Caco-2 (cell line): Measurements from ENCODE around the gene FAM3A. TPM values are rescaled to one million over a fixed set of nuclear protein-coding genes. Genes with fewer than 3 reads are reported as not detected.
"Not testable (repeated sequence)": the region's sequence is repeated elsewhere in the genome, so short reads cannot be mapped to it uniquely, and the experiment has no call there.

Source experiments
- BruUV-seq: library from RNA; stranded (reverse); fragments of 400-500 nt; replicated peaks from 2 replicates; lab custom pipeline; 2021; lab: Mats Ljungman, UMichigan
- CTCF ChIA-PET: fragments of 300-600 bp; sonication (Branson Sonifier 250); formaldehyde crosslinking; loops from one replicate; lab custom pipeline; 2022; ENCODE audit warnings: antibody characterized with exemption; lab: Charles Lee
- POLR2A ChIA-PET: fragments of 300-600 bp; sonication (Branson Sonifier 250); formaldehyde crosslinking; loops from one replicate; lab custom pipeline; 2022; ENCODE audit warnings: antibody characterized with exemption; lab: Charles Lee
- DNase-seq, 2 experiments: peaks; one replicate each; pipeline versions ENCODE4 v3.0.0 to v3.0.0-alpha.2; 2020 to 2022
- H3K27me3 ChIP-seq: replicated peaks from 2 replicates; pipeline ENCODE4 v1.6.0; 2011; ENCODE audit warnings: low read length; ENCODE audit not compliant: control insufficient read depth, insufficient read depth
- H3K36me3 ChIP-seq: 2 replicates; pipeline ENCODE4 v1.5.1; 2011; ENCODE audit warnings: low read length; ENCODE audit not compliant: control insufficient read depth, insufficient read depth
- H3K4me1 ChIP-seq: fragments of 250-450 bp; sonication (Bioruptor Pico); 2 replicates; pipeline ENCODE4 v1.5.1; 2020; ENCODE audit warnings: mild to moderate bottlenecking
- H3K4me3 ChIP-seq: 2 replicates; pipeline ENCODE4 v1.5.1; 2011; ENCODE audit warnings: low read depth, mild to moderate bottlenecking, control low read depth, low read length
- H3K9me3 ChIP-seq: fragments of 250-450 bp; sonication (Bioruptor Pico); 2 replicates; pipeline ENCODE4 v1.5.1; 2020; ENCODE audit warnings: mild to moderate bottlenecking, moderate library complexity
- H3K27ac Mint-ChIP-seq: one replicate; pipeline ENCODE4 v1.8.0; 2022; ENCODE audit warnings: mixed read lengths; ENCODE audit not compliant: unreplicated experiment
- H3K27me3 Mint-ChIP-seq: one replicate; pipeline ENCODE4 v1.8.0; 2022; ENCODE audit warnings: mixed read lengths; ENCODE audit not compliant: insufficient read depth, unreplicated experiment
- H3K36me3 Mint-ChIP-seq: one replicate; pipeline ENCODE4 v1.8.0; 2022; ENCODE audit warnings: mild to moderate bottlenecking, mixed read lengths; ENCODE audit not compliant: insufficient read depth, unreplicated experiment
- H3K4me1 Mint-ChIP-seq: one replicate; pipeline ENCODE4 v1.8.0; 2022; ENCODE audit warnings: low read depth, mixed read lengths; ENCODE audit not compliant: unreplicated experiment
- H3K4me3 Mint-ChIP-seq: one replicate; pipeline ENCODE4 v1.8.0; 2022; ENCODE audit warnings: mild to moderate bottlenecking, moderate library complexity, mixed read lengths; ENCODE audit not compliant: unreplicated experiment
- H3K9me3 Mint-ChIP-seq: one replicate; pipeline ENCODE4 v1.8.0; 2022; ENCODE audit warnings: mixed read lengths; ENCODE audit not compliant: unreplicated experiment
- intact Hi-C: fragments of 100-400 bp; cut with micrococcal nuclease; formaldehyde crosslinking; loops from one replicate; pipeline ENCODE4 v1.10.0; 2022; ENCODE audit not compliant: unreplicated experiment
- total RNA-seq: library from RNA; stranded (reverse); gene quantifications from 2 replicates; pipeline ENCODE4 v1.2.3, GENCODE V29; 2022
- TF ChIP-seq, protein P1 (sequence below), 2 experiments: fragments of 200-600 bp in 1 of 2; IDR thresholded peaks; 1 replicate in 1 of 2; 2 replicates in 1 of 2; pipeline versions ENCODE4 v1.5.1 to v1.8.0; 2011 to 2022; ENCODE audit warnings: antibody characterized with exemption in 1 of 2, control low read depth in 1 of 2, inconsistent platforms in 1 of 2, low read depth in 1 of 2, low read length in 1 of 2, mild to moderate bottlenecking in 1 of 2, moderate library complexity in 1 of 2; ENCODE audit not compliant: insufficient read depth in 1 of 2, severe bottlenecking in 1 of 2, unreplicated experiment in 1 of 2

FAM3A gene
- total RNA-seq, 1 experiment from 2014 or later, result 27.3 TPM

- H3K4me1 ChIP-seq, result peaks cover 18% of the 10 kb centered on the region
- peak overlapping the region; percentile 51 for H3K4me3 Mint-ChIP-seq
- H3K9me3 ChIP-seq, result no peaks in the 10 kb centered on the region
- H3K36me3 Mint-ChIP-seq, result peaks cover 10% of the 10 kb centered on the region
- H3K4me3 ChIP-seq, result no peak overlapping the region
- H3K36me3 ChIP-seq, result no peaks in the 10 kb centered on the region
- POLR2A ChIA-PET, result interaction anchor here (0.6 kb wide), 2 partner anchors 54 to 162 kb away, joined by 4 to 15 read pairs; partner anchors contain the start of gene EMD
- H3K9me3 Mint-ChIP-seq, result no peaks in the 10 kb centered on the region
- CTCF ChIA-PET, result interaction anchor here (0.7 kb wide), 1 partner anchor 168 kb away, joined by 4 read pairs; no protein-coding TSS in a partner anchor
- no peaks in the 10 kb centered on the region for H3K4me1 Mint-ChIP-seq
- no peaks in the 10 kb centered on the region for H3K27me3 ChIP-seq
- TSS peak; percentile 38 for BruUV-seq
- peak overlapping the region; percentile 64 for H3K27ac Mint-ChIP-seq
- TF ChIP-seq, protein P1, sequence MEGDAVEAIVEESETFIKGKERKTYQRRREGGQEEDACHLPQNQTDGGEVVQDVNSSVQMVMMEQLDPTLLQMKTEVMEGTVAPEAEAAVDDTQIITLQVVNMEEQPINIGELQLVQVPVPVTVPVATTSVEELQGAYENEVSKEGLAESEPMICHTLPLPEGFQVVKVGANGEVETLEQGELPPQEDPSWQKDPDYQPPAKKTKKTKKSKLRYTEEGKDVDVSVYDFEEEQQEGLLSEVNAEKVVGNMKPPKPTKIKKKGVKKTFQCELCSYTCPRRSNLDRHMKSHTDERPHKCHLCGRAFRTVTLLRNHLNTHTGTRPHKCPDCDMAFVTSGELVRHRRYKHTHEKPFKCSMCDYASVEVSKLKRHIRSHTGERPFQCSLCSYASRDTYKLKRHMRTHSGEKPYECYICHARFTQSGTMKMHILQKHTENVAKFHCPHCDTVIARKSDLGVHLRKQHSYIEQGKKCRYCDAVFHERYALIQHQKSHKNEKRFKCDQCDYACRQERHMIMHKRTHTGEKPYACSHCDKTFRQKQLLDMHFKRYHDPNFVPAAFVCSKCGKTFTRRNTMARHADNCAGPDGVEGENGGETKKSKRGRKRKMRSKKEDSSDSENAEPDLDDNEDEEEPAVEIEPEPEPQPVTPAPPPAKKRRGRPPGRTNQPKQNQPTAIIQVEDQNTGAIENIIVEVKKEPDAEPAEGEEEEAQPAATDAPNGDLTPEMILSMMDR (IDR thresholded peaks at IDR 0.05; ENCODE audit: insufficient read depth in 1 of 2, low read depth in 1 of 2, low read length in 1 of 2, severe bottlenecking in 1 of 2, unreplicated experiment in 1 of 2), result no peak
- no peak for DNase-seq
- no peaks in the 10 kb centered on the region for H3K27me3 Mint-ChIP-seq
- intact Hi-C loops, result no loop called here
Observed at GRCh38 chrX:154541589-154541895, 25.5 kb upstream of the FAM3A start.

DNA sequence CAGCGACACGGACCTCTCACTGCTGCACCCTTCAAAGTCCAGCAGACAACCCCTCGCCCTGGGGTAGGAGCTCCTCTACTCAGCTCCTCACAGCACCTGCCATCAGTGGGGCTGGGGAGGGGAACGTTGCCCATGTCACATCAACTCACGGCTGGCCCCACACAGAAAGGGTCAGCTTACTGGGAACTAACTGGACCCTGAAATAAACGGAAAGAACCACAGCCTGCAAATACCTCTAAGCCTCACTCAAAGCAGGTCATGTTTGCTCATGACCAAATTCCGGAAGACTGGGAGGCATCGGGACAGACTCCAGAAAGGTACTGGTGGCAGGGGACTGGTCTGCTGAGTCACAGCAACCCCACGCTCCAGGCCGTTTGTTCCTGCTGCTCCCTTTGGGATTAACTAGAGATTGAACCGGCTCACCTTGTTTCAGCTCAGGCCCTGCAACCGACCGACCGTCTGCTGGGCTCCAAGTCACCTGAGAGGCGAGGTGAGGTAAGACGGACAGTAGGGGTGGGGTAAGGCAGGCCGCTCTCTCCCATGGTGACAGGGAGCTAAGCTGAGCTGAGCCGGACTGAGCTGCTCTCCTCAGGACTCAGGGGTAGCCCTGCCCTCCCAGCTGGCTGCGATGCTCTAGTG lies 25.0 kb upstream of the FAM3A start:
- Mint-ChIP-seq H3K36me3 (peaks cover 10% of the 10 kb centered on the region), H3K9me3 (no peaks in the 10 kb centered on the region), H3K27me3 (no peaks in the 10 kb centered on the region), H3K4me3 (peak overlapping the region; percentile 51), H3K27ac (peak overlapping the region; percentile 64), H3K4me1 (no peaks in the 10 kb centered on the region)
- TF ChIP-seq, protein P1 (IDR thresholded peaks at IDR 0.05; ENCODE audit: insufficient read depth in 1 of 2, low read depth in 1 of 2, low read length in 1 of 2, severe bottlenecking in 1 of 2, unreplicated experiment in 1 of 2), result no peak
- ChIA-PET CTCF (interaction anchor here (0.7 kb wide), 1 partner anchor 168 kb away, joined by 4 read pairs; no protein-coding TSS in a partner anchor), POLR2A (interaction anchor here (0.6 kb wide), 2 partner anchors 54 to 162 kb away, joined by 4 to 15 read pairs; partner anchors contain the start of gene EMD)
- Histone ChIP-seq H3K9me3 (no peaks in the 10 kb centered on the region), H3K4me1 (peaks cover 18% of the 10 kb centered on the region), H3K36me3 (no peaks in the 10 kb centered on the region), H3K27me3 (no peaks in the 10 kb centered on the region), H3K4me3 (no peak overlapping the region)
- DNase-seq, result peak; percentile 72 to 74
- intact Hi-C loops, result no loop called here
- no TSS peak for BruUV-seq

GRCh38 chrX:154540365-154540764 lies 24.3 kb upstream of the FAM3A start:
- Mint-ChIP-seq H3K27ac (peak overlapping the region; percentile 64), H3K36me3 (peaks cover 10% of the 10 kb centered on the region)
- CTCF ChIA-PET, BruUV-seq, intact Hi-C loops, H3K9me3 Mint-ChIP-seq, H3K4me3 Mint-ChIP-seq, H3K36me3 ChIP-seq, H3K27me3 Mint-ChIP-seq, POLR2A ChIA-PET, H3K27me3 ChIP-seq, H3K4me1 Mint-ChIP-seq, DNase-seq, H3K9me3 ChIP-seq, H3K4me3 ChIP-seq: not testable (repeated sequence)
- peaks cover 18% of the 10 kb centered on the region for H3K4me1 ChIP-seq
